Medulla oblongata (tissue), 1 donor: Measurements from ENCODE around the gene SH3BP4.

Experiments
- DNase-seq: peaks from one replicate; pipeline ENCODE4 v3.0.0-alpha.2; 2015; ENCODE audit errors: extremely low spot score

Gene SH3BP4

GRCh38 chr2:234983011-234983726 is 31.4 kb downstream of the SH3BP4 start:
- DNase-seq: no peak

- no peak for DNase-seq
Measured at GRCh38 chr2:234985608-234986245, 33.9 kb downstream of the SH3BP4 start.

GRCh38 chr2:234986390-234986789 is 34.6 kb downstream of the SH3BP4 start:
- no peak for DNase-seq

- DNase-seq: no peak
Measured at GRCh38 chr2:234986876-234987720, 35.3 kb downstream of the SH3BP4 start.

GRCh38 chr2:234987754-234988153 is 35.9 kb downstream of the SH3BP4 start:
- DNase-seq: no peak

GRCh38 chr2:234988491-234988890 is 36.7 kb downstream of the SH3BP4 start:
- DNase-seq: no peak

- peak; percentile 84 for DNase-seq
Measured at GRCh38 chr2:234989183-234989701, 37.4 kb downstream of the SH3BP4 start.

- DNase-seq: no peak
Measured at GRCh38 chr2:234990300-234990699, 38.5 kb downstream of the SH3BP4 start.

GRCh38 chr2:234991290-234991689 is 39.5 kb downstream of the SH3BP4 start:
- DNase-seq: no peak

GRCh38 chr2:234991793-234992192 is 40.0 kb downstream of the SH3BP4 start:
- DNase-seq: no peak

- no peak for DNase-seq
Measured at GRCh38 chr2:234992196-234992595, 40.4 kb downstream of the SH3BP4 start.

GRCh38 chr2:234992624-234993349 is 41.0 kb downstream of the SH3BP4 start:
- no peak for DNase-seq

GRCh38 chr2:234993541-234993981 is 41.7 kb downstream of the SH3BP4 start:
- DNase-seq: peak; percentile 65

GRCh38 chr2:234994438-234995321 is 42.9 kb downstream of the SH3BP4 start:
- peak; percentile 54 for DNase-seq

- DNase-seq: peak; percentile 38
Measured at GRCh38 chr2:234995332-234996068, 43.7 kb downstream of the SH3BP4 start.

- DNase-seq: no peak
Measured at GRCh38 chr2:234996069-234996940, 44.5 kb downstream of the SH3BP4 start.

- DNase-seq: no peak
Measured at GRCh38 chr2:234996941-234997270, 45.1 kb downstream of the SH3BP4 start.

GRCh38 chr2:234997389-234997788 is 45.6 kb downstream of the SH3BP4 start:
- no peak for DNase-seq
